Esophagus (tissue), 2 donors: Measurements from ENCODE around the gene LIPN. TPM values are rescaled to one million over a fixed set of nuclear protein-coding genes. Genes with fewer than 3 reads are reported as not detected.

Source experiments
- H3K27ac ChIP-seq, 2 donors: one replicate each; pipeline ENCODE4 v1.5.1; 2013; ENCODE audit warnings: low read depth in 2 of 2, mild to moderate bottlenecking in 2 of 2, inconsistent platforms in 1 of 2, low read length in 1 of 2, moderate library complexity in 1 of 2
- H3K27me3 ChIP-seq, 2 donors: one replicate each; pipeline ENCODE4 v1.6.1; 2013; ENCODE audit warnings: low read length in 2 of 2, control low read depth in 1 of 2, mild to moderate bottlenecking in 1 of 2; ENCODE audit not compliant: insufficient read depth in 2 of 2, control insufficient read depth in 1 of 2
- H3K36me3 ChIP-seq, 2 donors: one replicate each; pipeline ENCODE4 v1.6.1; 2013; ENCODE audit warnings: low read length in 1 of 2; ENCODE audit not compliant: control insufficient read depth in 2 of 2, insufficient read depth in 2 of 2
- H3K4me1 ChIP-seq, 2 donors: one replicate each; pipeline ENCODE4 v1.6.1; 2013; ENCODE audit warnings: low read length in 1 of 2; ENCODE audit not compliant: control insufficient read depth in 2 of 2, insufficient read depth in 2 of 2
- H3K4me3 ChIP-seq, 2 donors: one replicate each; pipeline ENCODE4 v1.5.1; 2013; ENCODE audit warnings: low read length in 2 of 2, mild to moderate bottlenecking in 2 of 2, low read depth in 1 of 2, moderate library complexity in 1 of 2
- H3K9me3 ChIP-seq, 2 donors: one replicate each; pipeline ENCODE4 v1.6.1; 2013; ENCODE audit warnings: mild to moderate bottlenecking in 2 of 2, low read depth in 1 of 2, low read length in 1 of 2, moderate library complexity in 1 of 2; ENCODE audit not compliant: control insufficient read depth in 2 of 2, insufficient read depth in 1 of 2
- WGBS, 2 donors: extraction: QIAGEN DNeasy Blood & Tissue Kit; methylation state at CpG; one replicate each; pipeline ENCODE4 v1.1.7; 2013; 5-methylcytosine and 5-hydroxymethylcytosine counted together
- polyA plus RNA-seq, 2 donors: library from polyadenylated mRNA; stranded (reverse); fragments of 200-250 nt; gene quantifications; one replicate each; pipeline ENCODE4 v1.2.3, GENCODE V29; 2013
- donor health status: healthy with polysubstance abuse.
- donor health status: Bipolar disorder and iron deficiency.

LIPN gene
- polyA plus RNA-seq, 2 donors, result 1.0 TPM; not detected in 1

DNA sequence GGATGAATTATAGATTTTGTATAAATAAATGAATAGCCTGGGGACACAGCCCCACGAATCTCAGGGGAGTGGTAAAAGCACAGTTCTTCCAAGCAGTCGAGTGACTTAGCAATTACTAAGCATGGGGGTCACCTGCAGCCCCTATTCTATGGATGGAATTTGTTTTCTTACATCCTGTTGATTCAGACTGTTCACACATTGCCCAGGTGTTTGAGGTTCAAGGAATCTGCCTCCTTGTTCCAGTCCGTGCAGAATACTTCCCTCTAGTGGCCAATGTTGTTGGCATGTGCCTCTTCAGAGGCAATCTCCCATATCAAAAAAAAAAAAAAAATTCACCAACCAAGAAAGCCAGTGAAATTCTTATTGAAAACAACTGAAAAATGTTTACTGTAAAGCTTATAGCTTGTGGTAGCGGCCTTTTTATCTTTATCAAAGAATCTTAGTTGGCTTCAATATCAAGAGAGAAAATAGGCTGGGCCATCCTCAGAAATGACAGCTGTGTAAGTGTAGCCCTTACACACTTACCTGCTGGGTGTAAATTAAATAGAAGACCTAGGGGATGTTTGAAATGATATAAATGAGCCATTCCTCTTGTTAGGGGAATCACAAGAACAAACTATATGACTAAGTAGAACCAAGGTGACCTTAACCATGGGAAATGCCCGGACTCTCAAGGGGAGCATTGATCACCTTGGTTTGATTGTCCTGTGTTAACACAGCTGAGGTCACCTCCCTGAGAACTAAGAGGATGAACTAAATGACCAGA is 50.6 kb downstream of the LIPN start:
- Histone ChIP-seq H3K36me3 (no peaks in the 10 kb centered on the region), H3K27ac (no peak overlapping the region), H3K4me3 (no peak overlapping the region), H3K9me3 (no peaks in the 10 kb centered on the region), H3K4me1 (no peaks in the 10 kb centered on the region), H3K27me3 (no peaks in the 10 kb centered on the region)
- WGBS, 2 donors, result 34 to 36% methylated on average over 5 of the region's 5 CpGs

DNA sequence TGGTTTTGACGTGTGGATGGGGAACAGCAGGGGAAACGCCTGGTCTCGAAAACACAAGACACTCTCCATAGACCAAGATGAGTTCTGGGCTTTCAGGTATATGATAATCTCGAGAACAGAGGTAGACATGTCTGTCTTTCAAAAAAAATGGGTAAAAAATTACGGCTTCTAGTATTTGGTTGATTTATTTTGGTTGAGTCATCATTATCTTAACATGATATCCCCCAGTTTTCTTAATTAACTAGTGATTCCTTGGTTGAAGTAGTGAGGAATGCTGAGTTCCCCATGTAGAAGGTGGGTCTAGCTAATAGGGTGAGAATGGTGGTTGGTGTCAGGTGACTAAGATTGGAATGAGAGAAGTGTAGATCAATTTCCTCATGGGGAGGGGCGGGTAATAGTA is 53.4 kb downstream of the LIPN start:
- H3K9me3 ChIP-seq, result no peaks in the 10 kb centered on the region
- H3K4me3 ChIP-seq, result no peak overlapping the region
- WGBS, 2 donors, result 93% methylated on average over 6 of the region's 6 CpGs
- no peaks in the 10 kb centered on the region for H3K36me3 ChIP-seq
- no peaks in the 10 kb centered on the region for H3K27me3 ChIP-seq
- H3K4me1 ChIP-seq, result no peaks in the 10 kb centered on the region
- no peak overlapping the region for H3K27ac ChIP-seq

DNA sequence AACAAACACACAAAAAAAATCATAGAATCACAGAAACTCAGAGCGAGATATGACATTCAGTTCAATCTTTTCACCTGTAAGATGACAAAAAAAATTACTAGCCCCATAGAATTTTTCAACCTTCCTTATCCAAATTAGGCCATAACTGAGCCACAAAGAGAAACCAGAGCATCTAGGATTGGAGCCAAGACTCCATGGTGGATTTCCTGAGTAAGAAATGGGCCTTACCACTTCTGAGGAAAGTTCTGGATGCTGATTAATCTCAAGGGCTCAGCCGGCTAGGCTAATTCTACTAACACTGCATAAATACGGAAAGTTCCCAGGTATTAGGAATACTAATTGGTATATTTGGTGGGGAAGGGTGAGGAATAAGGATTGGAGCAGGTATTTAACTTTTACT is 59.5 kb downstream of the LIPN start:
- Histone ChIP-seq H3K27me3 (no peaks in the 10 kb centered on the region), H3K9me3 (no peaks in the 10 kb centered on the region), H3K36me3 (peaks cover 0 to 2% of the 10 kb centered on the region in 2 donors), H3K4me1 (no peaks in the 10 kb centered on the region), H3K27ac (no peak overlapping the region), H3K4me3 (no peak overlapping the region)
- WGBS, 2 donors, result 84 to 93% methylated on average over 3 of the region's 3 CpGs

DNA sequence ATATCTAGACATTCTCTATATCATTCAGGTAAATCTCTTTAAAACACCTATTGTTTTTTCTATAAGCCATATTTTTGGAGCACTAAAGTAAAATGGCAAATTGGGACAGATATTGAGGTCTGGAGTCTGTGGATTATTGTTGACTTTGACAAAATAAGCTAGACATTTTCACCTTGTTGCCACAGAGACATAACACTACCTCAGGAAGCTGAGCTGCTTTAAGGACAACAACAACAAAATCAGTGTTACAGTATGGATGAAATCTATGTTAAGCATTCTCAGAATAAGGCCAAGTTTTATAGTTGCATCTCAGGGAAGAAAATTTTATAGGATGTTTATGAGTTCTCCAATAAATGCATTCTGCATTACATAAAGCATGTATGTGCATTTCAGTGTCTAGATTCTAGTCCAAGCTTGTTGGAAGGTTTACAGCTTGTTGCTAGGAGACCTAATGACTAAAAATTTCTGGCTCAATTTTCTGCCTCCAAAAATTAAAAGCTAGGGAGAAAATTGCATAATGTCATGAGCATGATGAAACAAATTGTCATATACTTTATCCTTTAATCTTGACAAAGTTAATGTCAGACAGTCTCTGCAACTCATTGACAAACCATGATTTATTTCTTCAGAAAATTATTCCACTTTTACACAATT is 61.1 kb downstream of the LIPN start:
- H3K27ac ChIP-seq, result no peak overlapping the region
- no peaks in the 10 kb centered on the region for H3K9me3 ChIP-seq
- no peaks in the 10 kb centered on the region for H3K27me3 ChIP-seq
- H3K4me1 ChIP-seq, result no peaks in the 10 kb centered on the region
- no peak overlapping the region for H3K4me3 ChIP-seq
- peaks cover 0 to 2% of the 10 kb centered on the region in 2 donors for H3K36me3 ChIP-seq

DNA sequence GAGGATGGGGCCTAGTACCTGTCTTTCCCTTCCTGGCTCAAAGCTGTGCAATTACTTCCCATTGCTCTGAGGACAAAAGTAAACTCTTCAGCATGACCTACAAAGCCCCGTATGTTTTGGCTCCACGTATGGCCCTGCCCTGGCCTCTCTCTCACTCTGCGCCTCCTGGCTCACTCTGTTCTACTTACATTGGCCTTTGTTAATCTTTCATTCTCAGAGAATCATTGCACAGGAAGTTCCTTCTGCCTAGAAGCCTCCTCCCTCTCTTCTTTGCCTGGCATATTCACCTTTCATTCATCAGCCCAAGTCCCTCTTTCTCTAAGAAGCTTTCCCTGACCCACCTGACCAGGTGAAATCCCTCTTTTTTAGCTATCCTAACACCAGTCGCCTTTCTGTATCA is 66.6 kb downstream of the LIPN start:
- WGBS, 2 donors, result 69 to 77% methylated on average over 4 of the region's 4 CpGs
- Histone ChIP-seq H3K9me3 (no peaks in the 10 kb centered on the region), H3K4me1 (no peaks in the 10 kb centered on the region), H3K4me3 (no peak overlapping the region), H3K27ac (no peak overlapping the region), H3K36me3 (peaks cover 0 to 3% of the 10 kb centered on the region in 2 donors), H3K27me3 (no peaks in the 10 kb centered on the region)

DNA sequence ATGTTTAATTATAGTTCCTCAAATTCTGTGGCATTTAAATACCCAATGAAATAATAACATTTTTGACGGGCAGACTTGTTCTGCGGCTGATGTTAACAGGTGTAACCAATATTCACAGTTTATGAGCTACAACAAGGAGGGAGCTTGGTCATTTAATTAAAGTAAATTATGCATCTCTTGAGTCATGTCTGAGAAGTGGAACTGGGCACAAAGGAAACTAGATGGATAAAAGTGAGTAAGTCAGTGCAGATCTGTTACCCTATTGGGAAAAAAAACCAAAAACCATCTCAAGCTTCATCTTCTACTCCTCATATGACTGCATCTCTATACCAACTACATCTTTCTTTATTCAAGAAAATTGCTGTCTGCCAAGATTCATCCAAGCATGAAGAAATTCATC is 67.9 kb downstream of the LIPN start:
- Histone ChIP-seq H3K9me3 (no peaks in the 10 kb centered on the region), H3K4me3 (no peak overlapping the region), H3K4me1 (no peaks in the 10 kb centered on the region), H3K36me3 (peaks cover 0 to 3% of the 10 kb centered on the region in 2 donors), H3K27me3 (no peaks in the 10 kb centered on the region), H3K27ac (no peak overlapping the region)
- 93 to 96% methylated on average over 2 of the region's 2 CpGs for WGBS, 2 donors

DNA sequence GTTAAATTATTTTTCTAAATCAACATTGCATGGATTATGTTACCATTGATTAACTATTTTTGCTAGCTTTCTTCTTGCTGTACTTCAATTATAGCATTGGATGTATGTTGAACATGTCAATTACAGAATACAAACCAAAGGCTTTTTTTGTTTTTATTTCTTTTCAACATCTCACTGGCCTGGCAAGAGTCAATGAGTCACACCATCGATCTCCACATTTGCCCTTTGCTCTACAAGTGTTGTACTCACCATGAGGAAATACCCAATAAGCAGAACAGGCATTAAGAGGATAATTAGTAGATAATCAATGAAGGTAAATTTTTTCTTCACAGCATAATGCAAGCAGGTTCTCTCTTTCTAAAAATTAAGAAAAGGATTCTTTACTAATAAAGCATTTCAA is 68.5 kb downstream of the LIPN start:
- 29 to 40% methylated on average over 1 of the region's 1 CpG for WGBS, 2 donors

More for the DNA sequence above, 68.5 kb downstream of the LIPN start:
- no peak overlapping the region for H3K4me3 ChIP-seq
- no peaks in the 10 kb centered on the region for H3K27me3 ChIP-seq
- H3K27ac ChIP-seq, result no peak overlapping the region
- no peaks in the 10 kb centered on the region for H3K4me1 ChIP-seq
- H3K36me3 ChIP-seq, result peaks cover 0 to 3% of the 10 kb centered on the region in 2 donors
- no peaks in the 10 kb centered on the region for H3K9me3 ChIP-seq

Other genes with a start within 250 kb of the LIPN start
- 1 to 10 TPM; 3.3 to 6.7 TPM for gene RNLS, start 176.7 kb upstream of the LIPN start, polyA plus RNA-seq
- not detected for gene LIPJ, start 173.3 kb upstream of the LIPN start, polyA plus RNA-seq
- gene LIPF, start 95.6 kb upstream of the LIPN start, polyA plus RNA-seq, result 10 to 100 TPM in 1 of 2 donors, 1 to 10 TPM in 1; 3.0 to 20.8 TPM
- 1 to 10 TPM in 1 of 2 donors, under 1 TPM in 1; 0.12 to 1.2 TPM for gene LIPK, start 53.8 kb upstream of the LIPN start, polyA plus RNA-seq
- not detected for gene LIPM, start 42.7 kb downstream of the LIPN start, polyA plus RNA-seq
- 10 to 100 TPM; 31.5 to 46.0 TPM for gene ANKRD22, start 91.8 kb downstream of the LIPN start, polyA plus RNA-seq
- 1 to 10 TPM; 1.6 to 1.9 TPM for gene STAMBPL1, start 120.2 kb downstream of the LIPN start, polyA plus RNA-seq
- gene ACTA2, start 192.8 kb downstream of the LIPN start, polyA plus RNA-seq, result 100 to 1,000 TPM; 164 to 713 TPM
- 10 to 100 TPM in 1 of 2 donors, 1 to 10 TPM in 1; 8.8 to 10.2 TPM for gene FAS, start 230.8 kb downstream of the LIPN start, polyA plus RNA-seq